Retina (tissue), 1 donor: ENCODE data around the gene LMCD1.

Experiments
- DNase-seq: peaks from one replicate; pipeline ENCODE4 v3.0.0-alpha.2; 2016

The LMCD1 gene

DNA sequence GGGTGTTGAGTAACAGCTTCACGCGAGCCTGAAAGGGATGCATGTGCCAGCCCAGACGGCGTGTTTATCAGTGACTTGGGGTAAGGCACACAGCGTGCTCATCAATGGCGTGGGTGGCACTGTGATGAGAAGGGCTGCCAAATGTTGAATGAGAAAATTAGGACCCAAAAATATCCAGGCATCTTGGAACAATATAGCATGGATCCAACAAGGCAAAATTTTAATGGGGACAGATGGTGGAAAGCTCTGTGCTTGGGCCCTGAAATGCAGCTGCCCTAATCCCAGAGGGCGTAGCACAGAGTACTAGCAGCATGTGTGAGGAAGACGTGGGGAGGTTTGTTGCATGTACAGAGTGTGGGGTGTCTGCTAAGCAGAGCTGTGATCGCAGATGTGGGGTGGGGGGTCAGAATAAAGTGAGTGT is 94.1 kb downstream of the LMCD1 start:
- DNase-seq, result no peak

DNA sequence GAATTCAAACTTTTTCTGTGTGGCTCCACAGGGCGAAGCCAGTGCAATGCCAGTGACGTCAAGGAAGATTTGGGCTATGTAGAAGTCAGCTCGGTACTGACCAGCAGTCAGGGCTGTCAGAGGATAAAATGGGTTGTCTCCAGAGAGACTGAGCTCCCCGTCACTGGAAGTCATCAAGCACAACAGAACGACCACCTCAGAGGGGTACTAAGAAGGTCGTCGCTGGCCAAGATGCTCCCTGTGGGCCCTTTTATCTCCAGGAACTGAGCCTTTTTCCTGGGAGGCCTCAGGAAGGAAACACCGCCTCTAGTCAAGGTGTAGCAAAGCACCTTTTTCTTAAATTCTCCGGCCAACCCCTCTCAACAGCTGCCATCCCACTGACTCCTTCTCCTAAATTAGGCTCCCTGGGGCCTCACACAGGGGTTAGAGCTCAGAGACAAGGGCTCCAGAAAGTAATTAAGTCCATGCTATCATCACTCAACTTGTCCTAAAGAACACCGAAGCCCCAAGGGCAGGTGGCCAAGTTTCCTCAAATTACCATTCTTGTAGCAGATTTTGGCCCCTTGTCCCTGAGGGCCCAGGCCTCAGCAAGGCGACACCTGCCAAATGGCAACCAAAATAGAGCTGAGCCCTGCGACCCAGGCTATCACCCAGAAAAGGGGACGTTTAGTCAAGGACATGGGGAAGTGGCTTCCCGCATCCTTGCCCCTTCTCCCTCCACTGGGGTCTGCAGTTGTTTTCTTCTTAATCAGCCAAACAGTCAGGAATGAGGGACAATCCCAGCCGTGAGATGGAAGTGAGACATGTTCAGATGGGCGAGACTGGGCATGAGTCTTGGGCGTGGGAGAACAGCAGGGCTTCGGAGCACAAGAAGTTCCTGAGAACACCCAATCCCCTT is 94.9 kb downstream of the LMCD1 start:
- DNase-seq, result no peak

DNA sequence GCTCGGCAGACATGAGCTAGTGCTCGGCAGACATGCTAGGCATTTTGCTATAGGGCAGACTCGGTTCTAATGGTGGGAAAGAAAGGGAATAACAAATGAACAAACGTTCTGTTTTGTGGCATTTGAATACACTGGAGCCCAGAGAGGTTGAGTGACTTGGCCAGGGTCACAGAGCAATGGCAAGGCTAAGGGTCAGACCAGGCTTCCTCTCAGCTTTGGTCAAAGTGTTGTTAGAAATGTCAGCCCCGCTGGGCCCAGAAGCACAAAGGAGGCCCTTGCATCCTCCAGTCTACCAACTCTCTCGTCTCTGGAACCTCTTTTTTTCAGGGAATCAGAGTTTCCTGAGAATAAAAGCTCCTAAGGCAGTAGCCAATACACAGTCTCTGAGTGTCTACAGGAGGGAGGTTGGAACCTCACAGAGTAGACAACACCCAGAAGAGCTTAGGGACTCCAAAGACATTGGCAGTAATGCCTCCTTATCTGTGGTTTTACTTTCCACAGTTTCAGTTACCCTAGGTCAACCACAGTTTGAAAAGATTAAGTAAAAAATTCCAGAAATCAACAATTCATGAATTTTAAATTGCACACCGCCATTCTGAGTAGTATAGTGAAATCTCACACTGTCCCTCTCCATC is 95.7 kb downstream of the LMCD1 start:
- DNase-seq, result no peak

DNA sequence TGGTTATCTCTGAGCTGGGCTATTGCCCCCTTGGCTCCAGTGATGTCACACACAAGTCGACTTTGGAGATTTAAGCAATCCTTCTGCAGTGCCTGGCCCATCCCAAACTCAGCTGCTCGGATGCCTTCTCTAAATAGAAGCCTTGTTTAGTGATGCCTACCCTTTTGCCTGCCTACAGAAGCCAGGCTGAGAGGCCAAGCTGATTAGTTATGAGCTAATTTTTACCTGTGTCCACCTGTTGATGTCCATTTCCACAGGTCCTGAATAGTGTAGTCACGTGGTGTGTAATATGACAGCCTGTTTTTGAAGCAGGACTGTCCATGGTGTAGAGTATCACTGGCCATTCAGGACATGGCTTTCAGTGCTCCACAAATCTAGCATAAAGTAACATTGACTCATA is 97.5 kb downstream of the LMCD1 start:
- DNase-seq, result no peak

DNA sequence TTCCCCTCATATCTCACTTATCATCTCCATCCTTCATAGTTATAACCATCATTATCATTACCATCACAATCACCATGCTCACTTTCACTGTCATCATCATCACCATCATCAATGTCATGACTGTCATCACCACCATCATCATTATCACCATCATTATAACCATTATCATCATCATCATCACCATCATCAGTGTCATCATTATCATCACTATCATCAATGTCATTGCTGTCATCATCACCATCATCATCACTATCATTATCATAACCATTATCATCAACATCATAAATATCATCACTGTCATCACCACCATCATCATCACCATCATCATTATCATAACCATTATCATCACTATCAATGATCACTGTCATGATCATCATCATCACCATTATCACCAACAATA is 98.8 kb downstream of the LMCD1 start:
- no peak for DNase-seq

DNA sequence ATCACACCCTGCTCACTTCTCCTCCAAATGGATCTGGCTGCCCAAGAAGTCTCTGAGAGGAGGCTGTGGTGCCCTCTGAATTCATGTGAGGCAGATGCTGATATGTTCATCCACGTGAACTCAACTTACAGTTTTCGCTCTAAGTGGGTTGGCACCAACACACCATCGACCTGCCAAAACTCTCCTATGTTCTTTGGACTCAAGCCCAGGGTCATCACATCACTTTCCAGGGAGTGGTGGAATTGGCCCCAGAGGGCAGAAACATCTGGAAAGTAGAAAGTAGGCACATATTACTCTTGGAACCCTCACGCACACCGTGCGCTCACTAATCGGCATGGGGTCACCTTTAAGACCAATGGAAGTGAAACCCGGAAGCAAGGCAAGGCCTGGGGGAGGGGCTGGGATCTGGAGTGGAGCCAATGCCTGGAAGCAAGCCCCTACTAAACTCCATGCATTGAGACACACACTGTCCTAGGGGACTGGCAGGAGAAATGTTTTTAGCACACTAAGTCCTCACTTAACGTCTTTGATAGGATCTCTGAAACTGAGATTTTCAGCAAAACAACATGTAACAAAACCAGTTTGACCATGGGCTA is 101.6 kb downstream of the LMCD1 start:
- DNase-seq, result no peak

- no peak for DNase-seq
Measured at GRCh38 chr3:8604006-8604405, 102.4 kb downstream of the LMCD1 start.

- no peak for DNase-seq
Measured at GRCh38 chr3:8604988-8605387, 103.4 kb downstream of the LMCD1 start.

GRCh38 chr3:8606701-8607231 is 105.1 kb downstream of the LMCD1 start:
- DNase-seq, result peak; percentile 53

- peak; percentile 70 for DNase-seq
Measured at GRCh38 chr3:8607234-8608040, 105.8 kb downstream of the LMCD1 start.

GRCh38 chr3:8608041-8608790 is 106.6 kb downstream of the LMCD1 start:
- DNase-seq, result no peak

DNA sequence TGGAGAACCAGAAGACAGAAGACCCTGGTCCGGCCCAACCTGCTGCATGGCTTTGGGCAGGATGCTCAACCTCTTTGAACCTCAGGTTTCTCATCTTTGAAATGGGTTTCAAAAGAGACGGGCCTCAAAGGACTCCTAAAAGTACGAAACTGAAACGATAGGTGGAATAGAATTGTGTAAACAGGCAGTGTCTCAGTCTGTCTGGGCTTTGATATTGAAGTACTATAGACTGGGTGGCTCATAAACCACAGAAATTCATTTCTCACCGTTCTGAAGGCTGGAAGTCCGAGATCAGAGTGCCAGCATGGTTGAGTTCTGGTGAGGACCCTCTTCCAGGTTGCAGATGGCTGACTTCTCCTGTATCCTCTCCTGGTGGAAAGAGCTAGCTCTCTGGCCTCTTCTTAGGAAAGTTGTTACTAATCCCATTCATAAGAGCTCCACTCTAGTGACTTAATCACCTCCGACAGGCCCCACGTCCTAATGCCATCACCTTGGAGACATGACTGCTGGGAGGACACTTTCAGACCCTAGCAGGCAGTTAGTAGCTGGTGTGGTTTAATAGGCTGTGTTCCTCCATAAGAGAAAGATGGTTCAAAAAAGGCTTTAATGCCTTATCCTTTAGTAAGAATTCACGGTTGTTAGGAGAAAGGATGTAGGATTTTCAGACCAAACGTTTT is 107.3 kb downstream of the LMCD1 start:
- DNase-seq, result no peak

- DNase-seq, result peak; percentile 27
Measured at GRCh38 chr3:8610951-8611350, 109.3 kb downstream of the LMCD1 start.

DNA sequence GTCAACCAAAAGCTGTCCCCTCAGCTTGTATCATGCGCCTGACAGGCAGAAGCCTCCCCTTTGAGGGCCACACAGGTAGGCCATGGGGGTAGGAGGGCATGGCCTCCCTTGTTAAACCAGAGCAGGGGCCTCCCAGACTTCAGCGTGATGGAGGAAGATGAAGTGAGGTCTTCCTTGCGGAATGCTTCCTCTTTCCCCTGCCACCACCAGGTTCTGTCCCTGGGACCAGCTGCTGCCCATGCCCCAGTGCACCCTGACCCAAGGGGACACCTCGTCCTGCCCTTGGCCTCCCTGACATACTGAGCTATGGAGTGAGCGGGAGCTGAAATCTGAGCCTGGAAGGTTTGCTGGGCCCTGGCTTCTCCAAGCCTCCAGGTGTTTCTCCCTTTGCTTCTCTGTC is 116.3 kb downstream of the LMCD1 start:
- no peak for DNase-seq

- no peak for DNase-seq
Measured at GRCh38 chr3:8618950-8619349, 117.3 kb downstream of the LMCD1 start.

GRCh38 chr3:8619548-8619947 is 117.9 kb downstream of the LMCD1 start:
- DNase-seq, result no peak

DNA sequence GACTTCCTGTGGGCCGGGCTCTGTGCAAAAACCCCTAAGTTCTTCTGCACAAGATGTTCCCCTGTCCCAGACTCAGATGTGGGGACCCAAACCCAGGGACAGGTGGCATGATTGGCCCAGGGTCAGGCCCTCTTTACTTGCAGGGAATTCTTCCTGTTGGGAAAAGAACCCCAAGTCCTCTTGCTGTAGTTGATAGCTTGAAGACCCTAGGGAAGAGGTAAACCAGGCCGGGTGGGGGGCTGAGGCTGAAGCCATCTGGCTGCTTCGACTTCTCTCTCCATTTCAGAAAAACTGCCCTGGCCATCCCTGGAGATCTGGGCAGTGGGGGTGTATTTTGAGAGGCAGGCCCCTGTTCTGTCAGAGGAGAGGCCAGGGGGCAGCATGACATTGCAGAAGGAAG is 119.5 kb downstream of the LMCD1 start:
- no peak for DNase-seq

- no peak for DNase-seq
Measured at GRCh38 chr3:8621872-8622271, 120.2 kb downstream of the LMCD1 start.

GRCh38 chr3:8622873-8623691 is 121.5 kb downstream of the LMCD1 start:
- peak; percentile 86 for DNase-seq

DNA sequence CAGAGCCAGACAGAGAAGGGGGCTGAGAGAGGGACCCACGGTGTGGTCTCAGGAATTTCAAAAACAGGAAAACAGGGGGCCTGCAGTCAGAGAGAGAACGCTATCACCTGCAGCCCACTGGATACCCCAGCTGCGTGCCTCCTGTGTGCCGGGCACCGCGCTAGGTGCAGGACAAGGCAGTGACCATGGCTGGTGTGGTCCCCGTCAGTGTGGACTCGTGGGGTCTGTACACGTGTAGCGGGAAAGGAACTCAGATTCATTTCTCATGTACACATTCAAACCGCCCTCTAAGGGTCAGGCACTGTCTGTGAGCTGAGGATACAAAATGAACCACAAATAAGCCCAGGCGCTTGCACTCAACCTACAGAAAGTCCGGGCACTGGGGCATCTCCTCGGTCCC is 122.1 kb downstream of the LMCD1 start:
- DNase-seq, result no peak
